Stimulated activated CD4-positive, alpha-beta T cell treated with anti-CD3 and anti-CD28 coated beads, Interleukin-15, amount 100 ng/mL, for 48 hours (primary cell): Measurements from ENCODE around the gene TMEM170B.
"Not testable (repeated sequence)": the region's sequence is repeated elsewhere in the genome, so short reads cannot be mapped to it uniquely, and the experiment has no call there.

Experiments
- DNase-seq, 2 donors: peaks; one replicate each; pipeline ENCODE4 v3.0.0-alpha.2; 2020; ENCODE audit warnings: low read depth in 2 of 2

TMEM170B gene

GRCh38 chr6:11528996-11529395, 8.6 kb upstream of the TMEM170B start:
- DNase-seq = no peak

- no peak for DNase-seq
These were observed 5.5 kb upstream of the TMEM170B start for GRCh38 chr6:11532097-11532496.

- DNase-seq = no peak
These were observed 3.0 kb upstream of the TMEM170B start for GRCh38 chr6:11534561-11534960.

GRCh38 chr6:11535801-11536230, 1.7 kb upstream of the TMEM170B start:
- DNase-seq = peak in 1 of 2 donors; percentile 7

GRCh38 chr6:11536795-11537194, 754 bp upstream of the TMEM170B start:
- no peak for DNase-seq

- DNase-seq = peak; percentile 4 to 7
These were observed 686 bp downstream of the TMEM170B start for GRCh38 chr6:11538052-11538818.

- DNase-seq = no peak
These were observed 1.4 kb downstream of the TMEM170B start for GRCh38 chr6:11538819-11539468.

- DNase-seq = no peak
These were observed 5.3 kb downstream of the TMEM170B start for GRCh38 chr6:11542863-11543262.

GRCh38 chr6:11543919-11544518, 6.5 kb downstream of the TMEM170B start:
- DNase-seq = no peak

GRCh38 chr6:11547846-11548245, 10.3 kb downstream of the TMEM170B start:
- DNase-seq = not testable (repeated sequence)

GRCh38 chr6:11548578-11548977, 11.0 kb downstream of the TMEM170B start:
- not testable (repeated sequence) for DNase-seq

- DNase-seq = no peak
These were observed 13.5 kb downstream of the TMEM170B start for GRCh38 chr6:11551053-11551452.

GRCh38 chr6:11552442-11552841, 14.9 kb downstream of the TMEM170B start:
- no peak for DNase-seq

GRCh38 chr6:11553824-11554223, 16.3 kb downstream of the TMEM170B start:
- no peak for DNase-seq

GRCh38 chr6:11556309-11556708, 18.8 kb downstream of the TMEM170B start:
- no peak for DNase-seq

GRCh38 chr6:11563793-11564192, 26.2 kb downstream of the TMEM170B start:
- no peak for DNase-seq

GRCh38 chr6:11566609-11567008, 29.1 kb downstream of the TMEM170B start:
- DNase-seq = no peak

GRCh38 chr6:11571073-11571472, 33.5 kb downstream of the TMEM170B start:
- no peak for DNase-seq

GRCh38 chr6:11575408-11576033, 38.0 kb downstream of the TMEM170B start:
- DNase-seq = peak; percentile 10 to 14

GRCh38 chr6:11580686-11581405, 43.3 kb downstream of the TMEM170B start:
- DNase-seq = no peak

GRCh38 chr6:11584244-11584643, 46.7 kb downstream of the TMEM170B start:
- no peak for DNase-seq
